Neutrophil (primary cell): ENCODE results near the gene RAB27B.

Experiments
- H3K27ac ChIP-seq: fragments of 200-600 bp; sonication (generic); 2 replicates; pipeline ENCODE4 v1.5.1; 2016; ENCODE audit warnings: mild to moderate bottlenecking, moderate library complexity
- H3K27me3 ChIP-seq: fragments of 200-600 bp; sonication (generic); 2 replicates; pipeline ENCODE4 v1.6.0; 2016; ENCODE audit warnings: mild to moderate bottlenecking
- H3K36me3 ChIP-seq: fragments of 200-600 bp; sonication (generic); 2 replicates; pipeline ENCODE4 v1.5.1; 2017
- H3K4me1 ChIP-seq, 2 experiments: fragments of 200-600 bp in 1 of 2; sonication (generic) in 1 of 2; 1 replicate in 1 of 2; 2 replicates in 1 of 2; pipeline versions ENCODE4 v1.5.1 to v1.6.1; 2013 to 2016; ENCODE audit warnings: low read depth in 1 of 2, low read length in 1 of 2, mild to moderate bottlenecking in 1 of 2, moderate library complexity in 1 of 2; ENCODE audit not compliant: control insufficient read depth in 1 of 2, insufficient read depth in 1 of 2
- H3K4me3 ChIP-seq, 2 experiments: fragments of 200-600 bp in 1 of 2; sonication (generic) in 1 of 2; 1 replicate in 1 of 2; 2 replicates in 1 of 2; pipeline ENCODE4 v1.5.1; 2013 to 2016; ENCODE audit warnings: low read depth in 1 of 2, low read length in 1 of 2, mild to moderate bottlenecking in 1 of 2, moderate library complexity in 1 of 2
- H3K9me3 ChIP-seq: fragments of 200-600 bp; sonication (generic); 2 replicates; pipeline ENCODE4 v1.5.1; 2016
- TF ChIP-seq, protein P1 (sequence below): fragments of 200-600 bp; sonication (generic); IDR thresholded peaks from 2 replicates; pipeline ENCODE4 v1.5.1; 2016; ENCODE audit warnings: antibody characterized with exemption

RAB27B gene

DNA sequence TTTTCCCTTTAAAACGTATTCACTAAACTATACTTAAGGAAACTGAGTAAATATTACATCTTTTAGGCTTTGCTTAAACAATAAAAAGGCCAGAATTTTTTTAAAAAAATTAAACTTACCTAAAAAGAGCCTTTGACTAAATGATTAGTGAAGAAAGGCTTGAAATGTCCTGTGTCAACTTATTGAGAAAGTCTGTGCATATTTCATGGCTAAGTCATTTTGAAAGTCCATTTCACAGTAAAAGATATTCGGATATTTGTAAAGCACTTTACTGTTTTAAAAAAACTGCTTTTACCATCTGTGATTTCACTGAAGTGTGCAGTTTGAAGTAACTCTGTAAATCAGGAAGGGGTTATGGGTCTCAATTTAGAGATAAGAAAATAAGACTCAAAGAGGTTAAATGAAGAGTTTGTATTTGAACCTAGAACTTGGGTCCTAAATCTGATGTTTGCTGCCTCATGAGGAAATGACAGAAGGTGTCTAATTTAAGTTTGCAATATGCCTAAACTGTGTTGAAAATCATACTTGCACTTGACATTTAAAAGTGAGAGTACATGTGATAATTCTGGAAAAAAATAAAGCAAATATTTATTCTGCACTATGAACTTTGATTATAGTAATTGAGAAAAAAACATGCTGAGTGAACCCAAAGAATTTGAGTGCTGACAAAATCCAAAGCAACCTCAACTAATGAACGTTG is 50.5 kb downstream of the RAB27B start:
- H3K9me3 ChIP-seq = no peaks in the 10 kb centered on the region
- TF ChIP-seq, protein P1, sequence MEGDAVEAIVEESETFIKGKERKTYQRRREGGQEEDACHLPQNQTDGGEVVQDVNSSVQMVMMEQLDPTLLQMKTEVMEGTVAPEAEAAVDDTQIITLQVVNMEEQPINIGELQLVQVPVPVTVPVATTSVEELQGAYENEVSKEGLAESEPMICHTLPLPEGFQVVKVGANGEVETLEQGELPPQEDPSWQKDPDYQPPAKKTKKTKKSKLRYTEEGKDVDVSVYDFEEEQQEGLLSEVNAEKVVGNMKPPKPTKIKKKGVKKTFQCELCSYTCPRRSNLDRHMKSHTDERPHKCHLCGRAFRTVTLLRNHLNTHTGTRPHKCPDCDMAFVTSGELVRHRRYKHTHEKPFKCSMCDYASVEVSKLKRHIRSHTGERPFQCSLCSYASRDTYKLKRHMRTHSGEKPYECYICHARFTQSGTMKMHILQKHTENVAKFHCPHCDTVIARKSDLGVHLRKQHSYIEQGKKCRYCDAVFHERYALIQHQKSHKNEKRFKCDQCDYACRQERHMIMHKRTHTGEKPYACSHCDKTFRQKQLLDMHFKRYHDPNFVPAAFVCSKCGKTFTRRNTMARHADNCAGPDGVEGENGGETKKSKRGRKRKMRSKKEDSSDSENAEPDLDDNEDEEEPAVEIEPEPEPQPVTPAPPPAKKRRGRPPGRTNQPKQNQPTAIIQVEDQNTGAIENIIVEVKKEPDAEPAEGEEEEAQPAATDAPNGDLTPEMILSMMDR = no peak

DNA sequence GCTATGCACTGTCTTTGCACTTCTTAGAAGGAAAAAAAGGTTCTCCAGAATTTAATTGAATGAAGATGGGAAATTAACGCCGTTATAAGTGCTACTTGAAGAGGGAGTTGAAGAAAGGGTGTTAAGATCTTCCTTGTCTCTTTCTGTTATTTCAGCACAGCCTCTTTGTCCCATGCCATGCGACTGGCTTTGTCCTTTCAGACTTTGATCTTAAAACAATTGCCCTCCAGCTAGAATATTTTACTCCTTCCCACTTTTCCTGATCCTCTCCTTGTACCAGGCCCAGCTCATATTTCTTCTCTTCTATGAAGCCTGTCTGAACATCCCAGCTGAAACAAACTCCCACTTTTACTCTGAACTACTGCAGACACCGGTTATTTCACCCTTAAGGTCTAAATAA is 51.4 kb downstream of the RAB27B start:
- Histone ChIP-seq H3K36me3 (no peaks in the 10 kb centered on the region), H3K9me3 (no peaks in the 10 kb centered on the region), H3K27ac (no peak overlapping the region), H3K4me3 (no peak overlapping the region), H3K27me3 (no peaks in the 10 kb centered on the region), H3K4me1 (no peaks in the 10 kb centered on the region)
- TF ChIP-seq, protein P1 = no peak

More for the DNA sequence above, 50.5 kb downstream of the RAB27B start:
- Histone ChIP-seq H3K36me3 (no peaks in the 10 kb centered on the region), H3K27ac (no peak overlapping the region), H3K4me1 (no peaks in the 10 kb centered on the region), H3K4me3 (no peak overlapping the region), H3K27me3 (no peaks in the 10 kb centered on the region)

DNA sequence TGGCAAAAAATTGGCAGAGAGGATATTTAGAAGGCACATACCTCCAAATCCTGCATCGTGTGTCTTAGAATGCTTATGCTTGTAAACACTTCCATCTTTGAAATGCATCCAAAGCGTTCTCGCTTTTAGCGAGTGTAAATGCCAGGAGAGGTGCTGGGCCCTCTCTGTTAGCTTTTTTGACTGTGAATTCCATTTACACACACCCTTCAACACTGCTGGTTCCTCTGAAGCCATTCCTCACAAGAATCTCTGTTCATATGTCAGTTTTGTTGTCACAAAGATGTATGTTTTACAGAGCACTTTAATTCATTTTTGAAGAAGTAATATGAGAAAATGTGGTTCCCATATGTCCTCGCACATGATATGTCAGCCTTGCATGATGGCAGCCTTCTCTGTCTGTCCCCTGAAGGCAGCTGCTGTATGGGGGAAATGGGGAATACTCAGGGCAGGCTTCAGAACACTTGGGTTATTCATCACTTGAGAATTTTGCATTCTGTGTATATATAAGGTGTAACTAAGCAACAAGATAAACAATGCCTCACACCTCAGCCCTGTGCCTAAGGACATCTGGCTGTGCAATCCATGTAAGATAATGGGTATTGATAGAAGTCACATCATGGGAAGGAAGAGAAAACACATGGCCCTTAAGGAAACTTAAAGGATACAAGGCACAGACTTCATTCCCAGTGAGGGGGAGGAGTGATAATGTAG is 52.3 kb downstream of the RAB27B start:
- no peaks in the 10 kb centered on the region for H3K9me3 ChIP-seq
- H3K4me1 ChIP-seq = no peaks in the 10 kb centered on the region
- TF ChIP-seq, protein P1 = no peak
- no peaks in the 10 kb centered on the region for H3K36me3 ChIP-seq
- H3K27me3 ChIP-seq = no peaks in the 10 kb centered on the region
- no peak overlapping the region for H3K27ac ChIP-seq
- H3K4me3 ChIP-seq = no peak overlapping the region

DNA sequence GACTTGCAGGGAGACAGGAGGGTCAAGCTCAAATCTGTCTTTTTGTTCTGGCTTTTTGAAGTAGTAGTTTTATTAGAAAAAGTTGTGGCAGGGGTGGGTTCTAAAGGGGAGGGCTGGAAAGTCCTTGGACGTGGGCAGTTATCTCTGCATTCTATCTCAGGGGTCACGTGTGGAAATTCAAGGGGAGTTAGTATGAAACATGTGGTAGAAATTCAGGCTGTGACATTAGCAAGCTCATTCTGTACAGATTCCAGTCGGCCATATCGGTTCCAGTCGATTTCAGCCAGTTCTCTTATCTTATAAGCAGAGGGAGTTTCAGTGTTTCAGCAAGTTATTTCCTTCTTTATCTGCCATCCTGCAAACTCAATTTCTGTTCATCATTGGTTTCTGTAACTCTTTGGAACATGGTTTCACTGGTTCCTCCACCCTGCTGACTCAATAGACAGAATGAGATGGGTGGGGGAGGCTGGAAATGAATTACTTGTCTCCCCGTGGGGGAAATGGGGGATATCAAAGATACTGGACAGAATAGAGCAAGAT is 53.0 kb downstream of the RAB27B start:
- H3K4me1 ChIP-seq = no peaks in the 10 kb centered on the region
- no peaks in the 10 kb centered on the region for H3K27me3 ChIP-seq
- no peak overlapping the region for H3K27ac ChIP-seq
- H3K9me3 ChIP-seq = no peaks in the 10 kb centered on the region
- TF ChIP-seq, protein P1 = no peak
- no peaks in the 10 kb centered on the region for H3K36me3 ChIP-seq
- no peak overlapping the region for H3K4me3 ChIP-seq

DNA sequence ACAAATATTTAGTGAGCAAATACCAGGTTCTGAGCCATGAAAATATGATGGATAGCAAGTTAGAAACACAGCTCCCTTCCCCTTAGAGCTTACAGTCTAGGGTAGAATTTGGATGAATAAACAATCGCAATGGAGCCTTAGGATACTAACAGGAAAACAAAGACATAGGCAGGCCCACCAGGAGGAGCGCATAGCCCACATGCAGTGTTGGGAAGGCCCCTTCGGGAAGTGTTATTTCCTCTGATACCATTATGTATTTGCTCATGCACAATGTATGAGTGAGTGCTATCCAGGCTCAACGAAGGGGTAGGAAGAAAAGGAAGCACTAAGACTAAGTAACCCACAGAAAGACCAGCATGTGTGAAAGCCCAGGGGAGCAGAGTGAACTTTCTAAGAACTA is 54.0 kb downstream of the RAB27B start:
- H3K4me3 ChIP-seq = no peak overlapping the region
- no peaks in the 10 kb centered on the region for H3K4me1 ChIP-seq
- H3K27ac ChIP-seq = no peak overlapping the region
- no peaks in the 10 kb centered on the region for H3K27me3 ChIP-seq
- H3K36me3 ChIP-seq = no peaks in the 10 kb centered on the region
- H3K9me3 ChIP-seq = no peaks in the 10 kb centered on the region
- TF ChIP-seq, protein P1 = no peak
